Activated CD4-positive, alpha-beta T cell treated with anti-CD3 and anti-CD28 coated beads, Interleukin-2, amount 50 U/mL, for 24 hours (primary cell): Measurements from ENCODE around the gene USPL1.
A peak's percentile ranks its signal among the peaks of the same experiment; 100 is the strongest.

Experiments used
- DNase-seq, 2 donors: peaks; one replicate each; pipeline ENCODE4 v3.0.0-alpha.2; 2020; ENCODE audit warnings: low read depth in 1 of 2, low spot score in 1 of 2

The USPL1 gene

DNA sequence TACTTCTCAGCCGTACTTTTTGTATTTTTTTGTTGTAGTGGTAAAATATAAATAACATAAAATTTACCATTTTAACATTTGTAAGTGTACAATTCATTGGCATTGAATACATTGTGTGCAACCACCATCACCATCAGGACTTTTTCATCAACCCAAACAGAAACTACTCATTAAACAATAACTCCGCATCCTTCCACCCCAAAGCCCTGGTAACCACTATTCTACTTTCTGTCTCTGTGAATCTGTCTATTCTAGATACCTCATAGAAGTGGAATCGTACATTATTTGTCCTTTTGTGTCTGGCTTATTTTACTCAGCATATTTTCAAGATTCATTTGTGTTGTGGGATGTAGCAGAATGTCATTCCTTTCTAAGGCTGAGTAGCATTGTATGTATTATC, 38.5 kb downstream of the USPL1 start:
- no peak for DNase-seq

DNA sequence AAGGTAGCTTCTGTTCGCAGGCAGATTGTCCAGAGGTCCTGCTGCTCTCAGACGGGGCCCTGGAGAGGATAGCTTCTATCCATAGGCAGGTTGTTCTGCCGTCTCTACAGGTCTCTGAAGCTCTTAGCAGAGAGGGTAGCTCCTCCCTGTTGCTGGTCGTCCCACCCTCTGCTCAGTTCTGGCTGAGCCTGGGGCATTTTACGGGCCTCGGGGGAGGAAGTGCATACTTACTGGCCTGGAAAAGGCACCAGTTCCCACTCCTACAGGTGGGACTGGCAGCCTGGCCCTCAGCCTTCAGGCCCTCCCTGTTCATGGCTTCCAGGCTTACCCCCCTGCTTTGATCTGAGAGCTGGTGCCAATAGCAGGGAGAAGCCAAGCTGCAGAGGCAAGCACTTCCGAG, 42.3 kb downstream of the USPL1 start:
- DNase-seq = no peak

DNA sequence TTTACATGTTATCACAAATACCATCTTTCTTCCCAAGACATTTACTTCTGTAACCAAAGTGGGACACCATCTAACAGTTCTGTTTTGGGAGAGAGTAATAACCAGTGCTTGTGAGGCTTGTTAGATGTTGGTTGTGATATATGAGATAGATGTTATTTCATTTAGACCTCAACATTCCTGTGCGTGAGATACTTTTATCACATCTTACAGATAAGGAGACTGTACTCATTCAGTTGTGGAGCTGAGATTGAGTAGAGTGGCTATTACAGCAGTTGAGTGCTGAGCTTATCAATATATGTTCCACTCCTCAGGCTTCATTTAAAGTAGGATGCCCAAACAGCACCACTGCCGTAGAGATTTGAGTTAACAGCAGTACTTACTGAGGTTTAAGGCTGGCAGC, 43.1 kb downstream of the USPL1 start:
- DNase-seq = no peak

DNA sequence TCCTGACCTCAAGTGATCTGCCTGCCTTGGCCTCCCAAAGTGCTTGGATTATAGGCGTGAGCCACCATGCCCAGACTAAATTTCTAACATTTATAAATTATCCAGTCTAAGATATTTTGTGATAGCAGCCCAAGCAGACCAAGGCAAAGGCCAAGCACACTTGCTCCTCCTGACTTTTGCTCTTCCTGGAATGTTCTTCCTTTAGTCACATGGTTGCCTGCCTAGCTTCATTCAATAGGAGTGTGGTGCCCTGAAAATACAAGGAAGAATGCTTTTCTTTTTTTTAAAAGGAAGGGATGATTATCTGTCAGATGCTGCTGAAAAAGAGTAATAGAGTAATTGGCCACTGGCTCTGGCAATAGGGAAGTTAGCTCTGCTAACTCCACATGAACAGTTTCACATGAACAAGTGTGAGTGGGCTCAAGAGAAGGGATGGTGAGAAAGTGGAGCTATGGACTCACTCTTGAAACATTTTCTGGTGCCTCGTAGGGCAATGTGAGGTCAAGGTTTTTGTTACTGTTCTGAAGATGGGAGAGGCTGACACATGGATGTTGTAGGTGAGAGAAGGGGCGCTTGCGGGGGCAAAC, 47.1 kb downstream of the USPL1 start:
- no peak for DNase-seq

DNA sequence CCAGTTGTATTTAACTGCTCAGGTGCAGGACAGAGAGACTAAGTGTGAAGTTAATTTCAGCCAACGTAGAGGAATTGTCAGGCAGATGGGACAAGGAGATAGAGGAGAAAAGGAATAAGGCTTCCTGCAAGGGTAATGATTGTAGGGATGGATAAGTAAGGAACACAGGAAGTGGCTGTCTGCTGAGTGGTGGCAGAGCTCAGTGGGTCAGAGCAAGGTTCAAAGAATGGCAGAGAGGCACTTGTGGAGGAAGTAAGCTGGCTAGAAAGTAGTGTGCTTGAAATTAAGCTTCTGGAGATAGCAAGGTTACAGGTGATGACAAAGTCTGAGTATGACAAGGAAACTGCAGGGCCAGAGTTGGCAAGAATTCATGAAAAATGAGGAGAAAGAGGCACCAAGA, 47.9 kb downstream of the USPL1 start:
- no peak for DNase-seq

DNA sequence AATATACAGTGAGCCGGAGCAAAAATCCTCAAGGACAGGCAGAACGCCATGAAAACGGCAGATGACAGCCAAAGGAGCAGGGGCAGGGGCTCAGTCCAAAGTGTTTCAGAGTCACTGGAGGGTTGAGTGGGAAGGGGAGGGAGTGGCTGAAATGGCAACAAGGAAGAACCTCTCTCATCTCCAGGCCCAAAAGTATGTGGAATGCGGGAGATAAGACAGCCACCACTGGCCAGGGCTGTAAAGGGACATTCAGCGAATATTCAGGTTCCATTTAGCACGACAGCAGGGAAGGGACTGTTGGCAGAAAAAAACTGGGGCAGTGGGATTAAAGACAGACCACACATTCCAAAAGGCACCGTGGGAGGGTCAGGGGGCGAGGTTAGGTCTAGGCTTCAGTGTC, 48.4 kb downstream of the USPL1 start:
- no peak for DNase-seq

DNA sequence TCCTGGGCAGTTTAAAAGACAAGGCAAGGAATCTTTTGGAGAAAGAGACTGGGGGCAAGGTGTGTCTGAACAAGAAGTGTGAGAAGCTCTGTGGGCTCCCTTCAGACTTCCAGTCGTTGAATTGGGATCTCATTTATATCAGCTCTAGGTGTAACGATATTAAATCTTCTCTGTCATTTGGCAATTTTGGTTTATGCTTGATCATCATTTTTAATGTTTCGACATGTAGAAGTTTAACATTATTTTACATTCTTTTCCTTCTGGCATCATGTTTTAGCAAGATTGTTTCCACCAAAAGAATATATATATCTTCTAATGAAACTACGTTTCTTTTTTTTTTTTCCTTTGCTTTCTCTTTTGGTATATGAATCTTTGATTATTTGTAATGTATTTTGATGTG, 49.3 kb downstream of the USPL1 start:
- no peak for DNase-seq

DNA sequence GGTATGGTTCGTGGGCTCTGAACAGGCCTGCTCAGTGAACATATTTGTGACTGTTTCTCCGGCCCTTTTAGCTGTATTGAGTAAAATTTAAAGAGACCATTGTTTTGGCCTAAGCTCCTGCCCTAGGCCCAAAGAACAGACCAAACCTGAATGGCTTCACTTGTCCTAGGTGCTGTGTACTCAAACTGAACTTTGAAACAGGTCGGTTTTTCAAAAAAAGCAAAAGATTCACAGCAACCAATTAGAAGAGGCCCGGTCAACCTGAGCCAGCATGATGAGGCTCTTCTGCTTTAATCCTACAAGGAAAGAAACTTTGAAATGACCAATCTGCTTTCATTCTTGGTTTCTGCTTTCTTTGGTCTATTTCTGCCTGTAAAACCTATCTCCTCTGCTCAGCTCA, 50.6 kb downstream of the USPL1 start:
- DNase-seq = no peak

DNA sequence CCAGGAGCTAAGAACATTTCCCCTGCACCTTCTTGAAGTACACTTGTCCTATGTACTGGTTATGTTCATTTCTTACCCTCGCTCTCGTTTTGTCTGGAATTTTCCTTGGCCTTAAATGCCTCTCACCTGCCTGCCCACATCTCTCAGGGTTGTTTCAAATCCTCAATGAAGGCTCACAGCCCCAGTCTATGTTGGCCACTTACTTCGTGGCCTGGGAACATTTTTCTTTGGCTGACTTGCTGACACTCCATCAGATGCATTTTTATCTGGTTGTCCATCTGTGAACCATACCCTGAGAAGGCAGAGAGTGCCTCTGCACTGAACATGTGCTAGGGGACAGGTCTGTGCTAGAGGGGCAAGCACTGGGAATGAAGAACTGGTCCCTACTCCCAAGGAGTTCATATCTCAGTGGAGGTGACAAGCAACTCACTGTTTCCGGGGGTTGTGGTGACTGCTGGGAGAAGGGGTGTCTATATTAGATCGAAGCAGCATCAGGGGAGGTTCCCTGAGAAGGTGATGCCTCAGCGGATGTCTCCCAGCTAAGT, 53.6 kb downstream of the USPL1 start:
- no peak for DNase-seq

DNA sequence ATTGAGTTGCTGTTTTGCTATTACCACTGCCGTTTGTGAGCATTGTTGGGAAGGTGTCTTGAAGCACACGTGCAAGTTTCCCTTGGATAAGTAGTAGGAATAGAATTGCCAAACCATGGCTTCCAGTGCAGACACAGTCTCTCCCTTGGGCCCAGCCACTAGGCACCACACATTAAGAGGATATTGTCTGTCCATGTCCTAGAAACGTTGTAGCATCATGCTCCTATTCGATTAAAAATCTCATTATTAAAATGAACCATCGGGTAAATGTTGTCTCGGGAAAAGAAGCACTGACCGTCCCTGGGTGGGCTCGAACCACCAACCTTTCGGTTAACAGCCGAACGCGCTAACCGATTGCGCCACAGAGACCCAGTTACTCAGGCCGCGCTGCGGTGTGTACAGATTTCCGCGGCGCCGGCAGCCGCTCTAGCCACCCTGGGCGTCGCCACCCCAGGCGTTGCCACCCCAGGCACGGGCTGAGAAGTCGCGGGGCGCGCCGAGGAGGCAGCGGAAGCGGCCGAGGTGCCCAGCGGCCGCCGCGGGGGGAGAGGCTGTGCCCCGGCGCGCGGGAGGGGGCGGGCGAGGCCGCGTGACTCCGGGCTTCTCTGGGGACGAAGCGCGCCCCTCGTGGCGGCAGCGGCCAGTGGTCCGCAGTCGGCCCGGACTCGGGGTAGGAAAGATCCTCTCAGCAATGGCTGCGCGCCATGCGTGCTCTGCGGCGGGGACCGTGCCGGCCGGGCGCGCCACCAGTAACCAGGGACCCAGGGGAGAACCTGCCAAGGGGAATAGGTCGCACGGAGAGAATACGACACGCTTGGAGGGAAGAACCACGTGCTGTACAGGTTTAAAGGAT, 56.2 kb downstream of the USPL1 start:
- peak; percentile 87 to 91 for DNase-seq

DNA sequence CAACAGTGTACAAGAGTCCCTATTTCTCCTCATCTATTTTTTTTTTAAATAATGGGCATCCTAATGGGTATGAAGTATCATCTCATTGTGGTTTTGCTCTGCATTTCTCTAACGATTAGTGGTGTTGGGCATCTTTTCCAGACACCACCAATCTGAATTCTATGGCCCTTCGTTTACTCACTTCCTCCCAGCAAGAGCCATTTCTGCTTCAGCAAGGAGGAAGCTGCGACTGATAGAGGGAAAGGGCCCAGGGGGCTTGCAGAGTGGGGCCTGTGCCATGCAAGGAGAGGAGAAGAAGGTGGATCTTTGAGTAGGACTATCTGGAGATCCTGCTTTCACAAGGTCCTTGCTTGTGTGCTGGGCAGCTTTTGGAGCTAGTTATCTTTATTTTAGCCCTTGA, 58.0 kb downstream of the USPL1 start:
- DNase-seq = no peak

DNA sequence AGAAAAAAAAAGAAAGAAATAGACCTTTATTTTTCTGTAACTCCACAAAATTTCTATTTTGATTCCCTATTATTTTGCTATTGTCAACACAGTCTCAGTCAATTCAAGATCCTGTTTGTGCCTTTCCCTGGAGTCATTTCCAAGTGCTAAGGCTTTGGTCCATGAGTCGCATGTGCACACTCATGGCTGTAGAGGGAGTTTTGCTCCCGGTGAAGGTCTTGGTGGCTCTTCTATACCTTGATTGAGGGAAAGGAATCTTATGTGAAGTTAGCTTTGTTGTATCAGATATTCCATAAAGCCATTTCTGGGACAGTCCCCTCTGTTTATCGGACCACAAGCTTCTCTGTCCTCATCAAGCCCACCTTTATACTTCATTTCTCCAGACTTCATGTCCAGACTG, 59.0 kb downstream of the USPL1 start:
- no peak for DNase-seq

DNA sequence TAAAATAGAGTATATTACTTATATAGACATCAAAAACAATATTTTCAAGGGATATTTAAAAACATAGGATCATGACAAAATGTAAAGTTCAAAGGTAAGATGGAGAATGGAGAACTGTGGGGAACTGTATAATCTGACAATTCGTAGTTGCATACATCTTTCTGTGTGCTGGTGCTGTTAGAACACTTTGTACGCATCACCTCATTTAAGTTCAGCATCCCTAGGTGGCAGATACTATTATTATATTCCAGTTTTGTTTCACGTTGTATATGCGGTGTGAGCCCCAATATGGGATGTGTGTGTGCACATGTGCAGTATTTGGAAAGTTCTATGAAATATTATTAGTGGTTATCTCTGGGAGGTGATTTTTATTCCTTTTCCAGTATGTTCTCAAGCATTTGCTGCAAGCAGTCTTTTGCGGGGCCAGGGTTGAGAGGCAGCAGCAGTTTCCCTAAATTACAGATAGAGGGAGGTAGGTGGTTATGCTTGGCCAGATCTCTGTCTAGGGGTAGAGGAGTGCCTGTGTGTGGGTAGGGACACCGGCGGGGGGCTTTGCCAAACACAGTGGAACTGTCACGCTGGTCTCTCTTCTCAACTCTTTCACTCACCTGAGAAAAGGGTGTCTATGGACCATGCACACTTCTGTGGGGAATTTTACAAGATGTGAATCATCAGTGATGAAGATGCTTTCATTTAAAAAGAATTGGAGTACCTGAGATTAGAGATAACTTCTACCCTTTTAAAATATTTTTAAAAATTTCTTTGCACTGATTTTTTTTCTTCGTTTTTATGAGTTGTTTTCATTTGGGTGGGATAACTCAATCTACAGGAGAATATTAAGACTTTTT, 62.0 kb downstream of the USPL1 start:
- DNase-seq = no peak

DNA sequence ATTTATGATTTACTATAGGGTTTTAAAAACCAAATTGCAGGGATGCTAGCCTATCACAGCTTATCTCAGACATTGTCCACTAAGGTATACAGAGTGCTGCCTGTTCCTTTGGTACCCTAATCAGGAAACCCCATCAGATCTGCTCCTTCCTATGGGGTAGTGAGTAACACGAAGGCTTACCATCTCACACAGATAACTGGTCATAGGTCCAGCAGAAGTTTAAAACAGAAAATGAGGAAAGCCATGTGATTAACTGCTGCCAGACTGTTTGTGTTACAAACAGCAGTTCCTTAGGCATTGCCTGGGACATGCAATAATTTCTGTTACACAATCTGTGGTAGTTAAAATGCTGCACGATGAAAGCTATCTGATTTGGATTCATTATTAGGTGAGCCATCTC, 64.1 kb downstream of the USPL1 start:
- DNase-seq = no peak

DNA sequence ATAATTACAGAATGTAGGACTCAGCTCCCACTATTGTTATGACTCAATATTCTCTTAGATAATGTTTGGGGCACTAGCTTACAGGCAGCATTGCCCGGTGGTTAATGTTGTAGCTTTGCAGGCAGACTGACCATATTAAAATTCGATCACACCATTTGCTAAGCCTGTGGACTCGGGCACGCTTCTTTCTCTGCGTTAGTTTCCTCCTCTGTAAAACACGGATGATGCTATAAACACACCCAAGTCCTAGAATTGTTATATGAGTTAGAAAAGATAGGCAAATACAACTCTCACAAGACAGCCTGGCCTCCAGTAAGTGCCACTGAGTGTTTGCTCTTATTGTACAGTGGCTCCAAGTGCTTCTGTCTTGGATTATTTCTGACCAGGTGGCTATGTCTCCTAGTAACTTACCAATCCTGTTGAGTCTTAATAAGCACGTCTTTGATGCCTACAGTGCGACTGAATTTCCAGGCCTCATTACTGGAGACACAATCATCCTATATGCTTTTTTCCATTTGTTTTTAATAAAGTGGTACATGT, 67.7 kb downstream of the USPL1 start:
- DNase-seq = no peak

DNA sequence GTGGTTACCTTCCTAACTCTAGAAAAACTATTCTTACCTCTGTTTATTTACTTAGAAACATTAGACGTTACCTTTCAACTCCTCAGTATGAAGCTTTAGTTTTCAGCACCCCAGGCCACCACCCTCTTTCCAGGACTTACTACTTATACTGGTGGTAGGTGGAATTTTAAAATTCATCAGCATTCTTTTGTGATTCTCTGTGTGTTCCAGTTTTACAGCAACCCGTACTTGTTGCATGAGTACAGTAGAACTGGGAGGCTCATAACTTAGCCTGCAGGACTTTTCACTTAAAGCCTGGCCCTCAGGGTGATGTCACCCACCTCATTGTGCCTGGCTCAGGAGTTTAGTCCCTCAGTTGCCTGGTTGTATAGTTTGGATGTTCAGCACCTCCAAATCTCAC, 68.3 kb downstream of the USPL1 start:
- DNase-seq = no peak

DNA sequence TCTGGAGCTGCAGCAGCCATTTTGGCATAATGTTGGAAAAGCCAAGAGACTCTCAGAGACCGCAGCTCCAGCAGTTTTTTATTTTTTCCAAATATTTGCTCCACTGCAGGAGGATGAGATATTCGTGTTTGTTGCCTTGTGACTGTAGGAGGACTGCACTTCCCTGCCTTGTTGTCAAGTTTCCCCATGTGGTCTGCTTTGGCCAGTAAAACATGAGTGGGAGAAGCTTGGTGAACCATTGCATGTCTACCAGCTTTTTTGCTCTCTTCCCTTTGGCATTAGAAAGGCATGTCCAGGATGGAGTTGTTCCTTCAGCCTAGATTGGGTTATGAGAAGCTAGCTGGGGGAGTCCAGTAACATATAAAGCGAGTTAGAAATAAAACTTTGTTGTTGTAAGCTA, 69.9 kb downstream of the USPL1 start:
- DNase-seq = no peak

DNA sequence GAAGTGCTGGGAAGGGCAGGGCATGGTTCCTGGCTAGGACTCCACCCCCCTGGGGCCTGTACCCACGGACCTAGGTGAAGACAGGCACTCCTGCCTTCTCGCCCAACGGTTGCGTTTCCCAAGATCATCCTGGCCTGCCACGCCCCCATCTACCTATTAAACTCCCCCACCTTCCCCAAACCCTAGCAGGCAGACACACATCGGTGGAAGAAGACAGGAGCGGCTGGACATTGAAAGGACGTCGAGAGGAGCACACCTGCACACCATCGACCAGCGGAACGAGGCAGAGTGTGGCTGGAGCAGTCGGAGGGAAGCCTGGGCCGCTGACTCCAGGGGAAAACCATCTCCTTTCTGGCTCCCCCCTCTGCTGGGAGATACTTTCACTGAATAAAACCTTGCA, 72.0 kb downstream of the USPL1 start:
- DNase-seq = no peak

DNA sequence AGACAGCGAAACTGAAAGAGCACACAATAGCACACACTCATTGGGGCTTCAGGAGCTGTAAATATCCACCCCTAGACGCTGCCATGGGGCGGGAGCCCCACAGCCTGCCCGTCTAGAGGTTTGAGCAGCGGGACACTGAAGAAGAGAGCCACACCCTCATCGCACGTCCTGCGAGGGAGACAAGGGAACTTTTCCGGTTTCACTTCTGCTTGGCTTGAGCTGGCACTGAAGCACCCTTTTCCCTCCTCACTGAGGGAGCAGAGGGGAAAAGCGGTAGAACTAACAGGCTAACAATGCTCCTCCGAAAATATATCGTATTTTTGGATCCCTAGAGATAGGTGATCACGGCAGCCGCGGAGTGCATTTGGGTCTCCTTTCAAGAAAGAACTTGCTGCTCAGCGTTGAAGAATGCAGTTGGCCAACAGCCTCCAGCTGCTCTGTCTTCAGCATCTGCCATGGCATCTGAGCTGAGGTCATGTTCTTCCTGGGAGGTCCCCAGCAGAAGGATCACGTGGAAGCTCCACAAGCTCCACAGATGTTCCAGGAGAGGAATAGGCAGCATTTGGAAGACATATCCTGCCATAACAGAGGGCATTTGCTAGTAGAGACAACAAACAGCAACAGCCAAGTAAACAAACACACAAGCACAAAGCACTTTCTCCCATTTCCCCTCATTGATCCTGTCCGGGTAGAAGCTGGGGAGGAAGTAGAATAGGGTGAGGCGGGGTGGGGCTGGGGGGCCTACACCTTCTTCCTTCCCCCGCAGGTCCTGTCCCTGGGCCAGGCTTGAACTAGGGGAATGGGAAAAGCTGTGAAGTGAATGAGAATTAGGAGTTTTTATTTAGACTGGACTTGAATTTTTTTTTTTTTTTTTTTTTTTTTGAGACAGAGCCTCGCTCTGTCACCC, 72.8 kb downstream of the USPL1 start:
- no peak for DNase-seq

DNA sequence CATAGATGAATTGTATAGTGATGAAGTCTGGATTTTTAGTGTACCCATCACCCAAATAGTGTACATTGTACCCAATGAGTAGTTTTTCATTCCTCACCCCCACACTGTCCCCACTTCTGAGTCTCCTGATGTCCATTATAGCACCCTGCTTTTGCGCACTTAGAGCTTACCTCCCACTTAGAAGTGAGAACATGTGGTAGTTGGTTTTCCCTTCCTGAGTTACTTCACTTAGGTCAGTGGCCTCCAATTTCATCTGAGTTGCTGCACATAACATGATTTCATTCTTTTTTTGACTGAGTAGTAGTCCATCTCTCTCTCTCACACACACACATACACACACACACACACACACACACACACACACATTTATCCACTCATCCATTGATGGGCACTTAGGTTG, 74.4 kb downstream of the USPL1 start:
- DNase-seq = no peak
